Adipocyte (in vitro differentiated cells): ENCODE results near the gene KLHL11.
"Not testable (repeated sequence)": the region's sequence is repeated elsewhere in the genome, so short reads cannot be mapped to it uniquely, and the experiment has no call there.

ENCODE experiments used
- DNase-seq: peaks from one replicate; pipeline ENCODE4 v3.0.0-alpha.2; 2015; ENCODE audit warnings: low read depth
- H3K27me3 ChIP-seq: replicated peaks from 2 replicates; pipeline ENCODE4 v1.7.0; 2013; ENCODE audit warnings: mild to moderate bottlenecking, low read length, moderate library complexity; ENCODE audit not compliant: control insufficient read depth, insufficient read depth
- H3K36me3 ChIP-seq: 2 replicates; pipeline ENCODE4 v1.7.0; 2013; ENCODE audit warnings: low read length, mild to moderate bottlenecking, moderate library complexity; ENCODE audit not compliant: control insufficient read depth, insufficient read depth, severe bottlenecking
- H3K4me1 ChIP-seq: 2 replicates; pipeline ENCODE4 v1.7.0; 2013; ENCODE audit warnings: mild to moderate bottlenecking, low read length, moderate library complexity; ENCODE audit not compliant: control insufficient read depth, insufficient read depth
- H3K4me3 ChIP-seq: 2 replicates; pipeline ENCODE4 v1.7.0; 2013; ENCODE audit warnings: mild to moderate bottlenecking, low read length, moderate library complexity
- H3K9ac ChIP-seq: 2 replicates; pipeline ENCODE4 v1.7.0; 2013; ENCODE audit warnings: mild to moderate bottlenecking, low read length, moderate library complexity
- H3K9me3 ChIP-seq: 2 replicates; pipeline ENCODE4 v1.7.0; 2013; ENCODE audit warnings: mild to moderate bottlenecking, low read length, moderate library complexity; ENCODE audit not compliant: control insufficient read depth

Gene KLHL11

DNA sequence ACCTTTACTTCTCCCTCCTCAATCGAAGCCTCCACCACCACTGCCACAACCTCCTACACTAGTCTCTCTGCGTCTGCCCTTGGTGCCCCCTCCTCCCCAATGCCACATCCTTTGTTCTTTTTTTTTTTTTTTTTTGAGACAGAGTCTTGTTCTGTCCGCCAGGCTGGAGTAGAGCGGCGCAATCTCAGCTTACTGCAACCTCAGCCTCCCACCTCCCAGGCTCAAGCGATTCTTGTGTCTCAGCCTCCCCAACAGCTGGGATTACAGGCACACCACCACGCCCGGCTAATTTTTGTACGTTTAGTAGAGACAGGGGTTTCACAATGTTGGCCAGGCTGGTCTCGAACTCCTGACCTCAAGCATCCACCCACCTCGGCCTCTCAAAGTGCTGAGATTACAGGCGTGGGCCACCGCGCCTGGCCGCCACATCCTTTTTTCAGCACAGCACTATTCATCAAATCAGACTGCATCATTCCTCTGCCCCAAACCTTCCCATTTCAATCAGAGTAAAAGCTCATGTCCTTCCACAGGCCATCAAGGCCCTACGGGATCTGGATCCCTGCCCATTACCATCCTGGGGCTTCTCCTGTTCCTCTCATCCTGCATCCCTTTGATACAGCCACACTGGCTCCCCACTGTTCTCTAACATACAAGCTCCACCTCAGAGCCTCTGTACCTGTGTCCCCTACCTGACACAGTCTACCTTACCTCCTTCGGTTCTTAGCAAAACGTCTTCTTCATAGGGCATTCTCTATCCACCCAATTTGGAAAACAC lies 2.0 kb downstream of the KLHL11 start:
- H3K27me3 ChIP-seq: no peaks in the 10 kb centered on the region
- H3K9me3 ChIP-seq: no peaks in the 10 kb centered on the region
- no peak for DNase-seq
- peaks cover 14% of the 10 kb centered on the region for H3K4me1 ChIP-seq
- H3K4me3 ChIP-seq: peak overlapping the region; percentile 92
- H3K9ac ChIP-seq: peak overlapping the region; percentile 96
- H3K36me3 ChIP-seq: peaks cover 18% of the 10 kb centered on the region

- no peaks in the 10 kb centered on the region for H3K36me3 ChIP-seq
- no peak overlapping the region for H3K4me3 ChIP-seq
- no peaks in the 10 kb centered on the region for H3K9me3 ChIP-seq
- no peaks in the 10 kb centered on the region for H3K27me3 ChIP-seq
- DNase-seq: no peak
- no peak overlapping the region for H3K9ac ChIP-seq
- H3K4me1 ChIP-seq: peaks cover 14% of the 10 kb centered on the region
These were observed 4.8 kb downstream of the KLHL11 start for GRCh38 chr17:41860254-41860931.

DNA sequence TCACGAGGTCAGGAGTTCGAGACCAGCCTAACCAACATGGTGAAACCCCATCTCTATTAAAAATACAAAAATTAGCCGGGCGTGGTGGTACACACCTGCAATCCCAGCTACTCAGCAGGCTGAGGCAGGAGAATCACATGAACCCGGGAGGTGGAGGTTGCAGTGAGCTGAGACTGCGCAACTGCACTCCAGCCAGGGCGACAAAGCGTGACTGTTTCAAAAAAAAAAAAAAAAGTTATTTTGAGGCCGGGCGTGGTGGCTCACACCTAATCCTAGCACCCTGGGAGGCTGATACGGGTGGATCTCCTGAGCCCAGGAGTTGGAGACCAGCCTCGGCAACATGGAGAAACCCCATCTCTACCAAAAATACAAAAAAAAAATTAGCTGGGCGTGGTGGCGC lies 13.8 kb downstream of the KLHL11 start:
- Histone ChIP-seq H3K36me3 (peaks cover 43% of the 10 kb centered on the region), H3K4me1 (peaks cover 20% of the 10 kb centered on the region)
- H3K9ac ChIP-seq, DNase-seq, H3K27me3 ChIP-seq, H3K9me3 ChIP-seq, H3K4me3 ChIP-seq: not testable (repeated sequence)

GRCh38 chr17:41849251-41849990 lies 15.8 kb downstream of the KLHL11 start:
- DNase-seq: no peak
- H3K4me3 ChIP-seq: no peak overlapping the region
- H3K9me3 ChIP-seq: no peaks in the 10 kb centered on the region
- peaks cover 20% of the 10 kb centered on the region for H3K4me1 ChIP-seq
- no peak overlapping the region for H3K9ac ChIP-seq
- no peaks in the 10 kb centered on the region for H3K27me3 ChIP-seq
- H3K36me3 ChIP-seq: peaks cover 36% of the 10 kb centered on the region

- peak; percentile 50 for DNase-seq
- Histone ChIP-seq H3K9ac (no peak overlapping the region), H3K4me1 (peaks cover 20% of the 10 kb centered on the region), H3K36me3 (peaks cover 30% of the 10 kb centered on the region), H3K9me3 (no peaks in the 10 kb centered on the region), H3K27me3 (no peaks in the 10 kb centered on the region), H3K4me3 (no peak overlapping the region)
These were observed 16.4 kb downstream of the KLHL11 start for GRCh38 chr17:41848788-41849187.

DNA sequence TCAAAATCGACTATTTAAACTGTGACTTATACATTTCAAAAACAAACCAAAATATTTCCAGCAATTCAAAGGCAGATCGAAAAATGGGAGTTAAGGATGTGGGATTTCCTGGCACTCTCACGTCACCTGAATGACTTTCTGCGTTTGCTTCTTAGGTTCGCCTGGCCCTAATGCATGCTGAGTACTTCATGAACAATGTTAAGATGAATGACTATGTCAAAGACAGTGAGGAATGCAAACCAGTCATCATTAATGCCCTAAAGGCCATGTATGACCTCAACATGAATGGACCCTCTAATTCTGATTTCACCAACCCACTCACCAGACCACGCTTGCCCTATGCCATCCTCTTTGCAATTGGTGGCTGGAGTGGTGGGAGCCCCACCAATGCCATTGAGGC lies 20.3 kb downstream of the KLHL11 start:
- no peak for DNase-seq
- peaks cover 20% of the 10 kb centered on the region for H3K4me1 ChIP-seq
- H3K9me3 ChIP-seq: no peaks in the 10 kb centered on the region
- H3K27me3 ChIP-seq: no peaks in the 10 kb centered on the region
- peaks cover 12% of the 10 kb centered on the region for H3K36me3 ChIP-seq
- H3K4me3 ChIP-seq: no peak overlapping the region
- H3K9ac ChIP-seq: no peak overlapping the region

DNA sequence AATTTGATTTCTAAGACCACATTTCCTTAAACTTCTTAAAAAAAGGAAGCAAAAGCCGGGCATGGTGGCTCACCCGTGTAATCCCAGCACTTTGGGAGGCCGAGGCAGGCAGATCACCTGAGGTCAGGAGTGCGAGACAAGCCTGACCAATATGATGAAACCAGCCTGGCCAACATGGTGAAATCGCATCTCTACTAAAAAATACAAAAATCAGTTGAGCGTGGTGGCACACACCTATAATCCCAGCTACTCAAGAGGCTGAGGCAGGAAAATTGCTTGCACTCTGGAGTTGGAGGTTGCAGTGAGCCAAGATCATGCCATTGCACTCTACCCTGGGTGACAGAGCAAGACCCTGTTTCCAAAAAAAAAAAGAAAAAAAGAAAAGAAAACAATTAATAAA lies 24.4 kb downstream of the KLHL11 start:
- DNase-seq, H3K4me1 ChIP-seq, H3K27me3 ChIP-seq, H3K36me3 ChIP-seq, H3K4me3 ChIP-seq, H3K9me3 ChIP-seq, H3K9ac ChIP-seq: not testable (repeated sequence)

GRCh38 chr17:41839448-41839847 lies 25.8 kb downstream of the KLHL11 start:
- not testable (repeated sequence) for H3K9me3 ChIP-seq, H3K9ac ChIP-seq, DNase-seq, H3K4me3 ChIP-seq, H3K27me3 ChIP-seq, H3K36me3 ChIP-seq
- H3K4me1 ChIP-seq: peaks cover 11% of the 10 kb centered on the region

- DNase-seq: no peak
- Histone ChIP-seq H3K36me3 (peaks cover 5% of the 10 kb centered on the region), H3K9me3 (no peaks in the 10 kb centered on the region), H3K4me1 (peaks cover 11% of the 10 kb centered on the region), H3K27me3 (no peaks in the 10 kb centered on the region), H3K9ac (peak within 1 kb of the TSS; percentile 90), H3K4me3 (peak within 1 kb of the TSS; percentile 88)
These were observed 27.3 kb downstream of the KLHL11 start, which contains the start of gene KLHL10 for GRCh38 chr17:41837761-41838538. KLHL10 (plus strand) TSS chr17:41837825; CDS start chr17:41837933, 108 bp downstream.

DNA sequence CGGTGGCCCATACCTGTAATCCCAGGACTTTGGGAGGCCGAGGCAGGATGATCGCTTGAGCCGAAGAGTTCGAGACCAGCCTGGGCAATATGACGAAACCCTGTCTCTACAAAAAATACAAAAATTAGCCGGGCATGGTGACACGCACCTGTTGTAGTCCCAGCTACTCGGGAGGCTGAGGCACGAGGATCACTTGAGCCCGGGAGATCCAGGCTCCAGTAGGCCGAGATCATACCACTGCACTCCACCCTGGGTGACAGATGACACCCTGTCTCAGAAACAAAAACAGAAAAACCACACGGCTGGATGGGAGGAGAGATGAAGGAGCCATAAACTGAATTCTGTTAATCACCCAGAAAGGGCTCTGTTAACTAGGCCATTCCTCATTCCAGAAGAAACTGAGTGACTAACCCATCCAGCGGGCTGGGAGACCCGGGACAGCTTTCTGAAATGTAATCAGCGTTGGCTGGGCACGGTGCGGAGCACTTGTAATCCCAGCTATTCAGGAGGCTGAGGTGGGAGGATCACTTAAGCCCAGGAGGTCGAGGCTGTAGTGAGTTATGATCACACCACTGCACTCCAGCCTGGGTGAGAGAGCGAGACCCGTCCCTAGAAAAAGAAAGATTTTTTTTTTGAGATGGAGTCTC lies 28.6 kb downstream of the KLHL11 start:
- H3K9ac ChIP-seq: peak overlapping the region; percentile 90
- H3K4me3 ChIP-seq: peak overlapping the region; percentile 88
- H3K36me3 ChIP-seq: peaks cover 10% of the 10 kb centered on the region
- H3K27me3 ChIP-seq: no peaks in the 10 kb centered on the region
- H3K9me3 ChIP-seq: no peaks in the 10 kb centered on the region
- no peak for DNase-seq
- peaks cover 11% of the 10 kb centered on the region for H3K4me1 ChIP-seq
